Kidney (tissue), 14 donors: ENCODE data around the gene CD48. TPM values are rescaled to one million over a fixed set of nuclear protein-coding genes. Genes with fewer than 3 reads are reported as not detected.

Experiments
- DNase-seq, 5 donors: peaks; one replicate each; pipeline ENCODE4 v3.0.0-alpha.2; 2013 to 2020
- FAIRE-seq: peaks from 2 replicates; lab custom pipeline; 2012; peaks lifted over from hg19 to GRCh38; lab: Jason Lieb, UNC
- H3K27ac ChIP-seq, 2 donors: one replicate each; pipeline ENCODE4 v1.7.0; 2013; ENCODE audit warnings: low read depth in 2 of 2, low read length in 2 of 2, inconsistent platforms in 1 of 2
- H3K27me3 ChIP-seq: one replicate; pipeline ENCODE4 v1.7.1; 2013; ENCODE audit warnings: low read length, inconsistent platforms; ENCODE audit not compliant: control insufficient read depth, insufficient read depth
- H3K36me3 ChIP-seq, 3 donors: one replicate each; pipeline versions ENCODE4 v1.7.0 to v1.7.1; 2013; ENCODE audit warnings: low read length in 3 of 3, control low read depth in 1 of 3, inconsistent platforms in 1 of 3; ENCODE audit not compliant: insufficient read depth in 3 of 3, control insufficient read depth in 2 of 3
- H3K4me1 ChIP-seq, 3 donors: one replicate each; pipeline versions ENCODE4 v1.7.0 to v1.7.1; 2013; ENCODE audit warnings: low read length in 3 of 3, inconsistent platforms in 1 of 3, low read depth in 1 of 3; ENCODE audit not compliant: control insufficient read depth in 2 of 3, insufficient read depth in 2 of 3
- H3K4me3 ChIP-seq, 3 donors: one replicate each; pipeline versions ENCODE4 v1.7.0 to v1.8.1; 2013; ENCODE audit warnings: low read length in 3 of 3, control low read depth in 1 of 3, inconsistent platforms in 1 of 3
- H3K9ac ChIP-seq, 3 donors: one replicate each; pipeline versions ENCODE4 v1.7.0 to v1.7.1; 2013; ENCODE audit warnings: low read length in 3 of 3, control low read depth in 1 of 3, inconsistent platforms in 1 of 3
- H3K9me3 ChIP-seq, 3 donors: one replicate each; pipeline versions ENCODE4 v1.7.0 to v1.7.1; 2013; ENCODE audit warnings: low read length in 3 of 3, control low read depth in 1 of 3, inconsistent platforms in 1 of 3; ENCODE audit not compliant: control insufficient read depth in 2 of 3, insufficient read depth in 1 of 3
- intact Hi-C: fragments of 100-400 bp; cut with DNase I; formaldehyde crosslinking; loops from one replicate; pipeline ENCODE4 v1.11.1; 2022
- polyA plus RNA-seq: library from polyadenylated mRNA; stranded (reverse); fragments of 350-450 nt; fragmentation: Illumina TruSeq; extraction: RNeasy Lipid Tissue Mini Kit (QIAGEN cat#74804); gene quantifications from one replicate; pipeline ENCODE4 v1.2.3, GENCODE V29; 2014; ENCODE audit warnings: low read depth, low replicate concordance; ENCODE audit not compliant: insufficient read depth
- total RNA-seq: library from RNA; stranded (reverse); fragmentation: NEBNext Ultra II Directional; extraction: Animal tissue kit (Norgen Biotek cat#: 25700); gene quantifications from one replicate; pipeline ENCODE4 v1.2.1, GENCODE V29; 2021
- TF ChIP-seq, protein P1 (sequence below): IDR thresholded peaks from 3 replicates; pipeline ENCODE4 v1.5.1; 2012; ENCODE audit warnings: mild to moderate bottlenecking, moderate library complexity, borderline replicate concordance; ENCODE audit not compliant: insufficient read depth; ENCODE audit errors: extremely low read depth
- donor health status: control.
- donor health status: control.
- donor health status: control.
- donor health status: control.
- donor health status: control.
- donor health status: DM: yes; HTN: yes; CAD: no.
- donor health status: Normal renal cell carcinoma (clear cell type).

CD48 gene
- total and polyA plus RNA-seq, 2 donors from 2014 or later = 3.2 to 20.5 TPM

DNA sequence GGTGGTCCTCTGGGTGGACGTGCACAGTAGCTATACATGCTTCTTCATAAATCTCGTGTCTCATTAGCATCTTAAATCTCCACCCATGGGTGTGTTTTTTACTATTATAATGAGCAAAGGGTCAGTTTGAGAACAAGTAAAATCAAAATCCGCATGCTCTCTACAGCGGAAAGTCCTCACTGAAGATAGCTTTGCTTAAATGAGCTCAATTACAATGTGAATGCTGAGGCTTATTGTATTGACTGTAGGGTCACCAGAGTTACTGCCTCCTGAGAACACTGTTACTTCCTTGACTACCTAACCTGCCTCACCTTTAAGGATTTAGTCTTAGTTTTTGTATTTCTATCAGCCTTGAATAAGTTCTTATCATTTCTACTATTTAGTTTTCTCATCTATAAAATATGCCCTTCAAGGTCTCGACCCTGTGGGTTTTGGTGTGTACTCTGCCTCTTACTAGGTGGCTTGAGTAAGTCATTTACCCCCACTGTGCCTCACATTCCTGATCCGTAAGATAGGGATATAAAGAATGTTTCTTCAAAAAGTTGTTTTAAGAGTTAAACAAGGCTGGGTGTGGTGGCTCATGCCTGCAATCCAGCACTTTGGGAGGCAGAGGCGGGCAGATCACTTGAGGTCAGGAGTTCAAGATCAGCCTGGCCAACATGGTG is 35.3 kb upstream of the CD48 start:
- Histone ChIP-seq H3K36me3 (no peaks in the 10 kb centered on the region), H3K27me3 (no peaks in the 10 kb centered on the region), H3K4me3 (no peak overlapping the region), H3K4me1 (no peaks in the 10 kb centered on the region), H3K9me3 (no peaks in the 10 kb centered on the region), H3K9ac (no peak overlapping the region), H3K27ac (no peak overlapping the region)
- intact Hi-C loops = no loop called here
- FAIRE-seq = no peak
- no peak for DNase-seq
- TF ChIP-seq, protein P1, sequence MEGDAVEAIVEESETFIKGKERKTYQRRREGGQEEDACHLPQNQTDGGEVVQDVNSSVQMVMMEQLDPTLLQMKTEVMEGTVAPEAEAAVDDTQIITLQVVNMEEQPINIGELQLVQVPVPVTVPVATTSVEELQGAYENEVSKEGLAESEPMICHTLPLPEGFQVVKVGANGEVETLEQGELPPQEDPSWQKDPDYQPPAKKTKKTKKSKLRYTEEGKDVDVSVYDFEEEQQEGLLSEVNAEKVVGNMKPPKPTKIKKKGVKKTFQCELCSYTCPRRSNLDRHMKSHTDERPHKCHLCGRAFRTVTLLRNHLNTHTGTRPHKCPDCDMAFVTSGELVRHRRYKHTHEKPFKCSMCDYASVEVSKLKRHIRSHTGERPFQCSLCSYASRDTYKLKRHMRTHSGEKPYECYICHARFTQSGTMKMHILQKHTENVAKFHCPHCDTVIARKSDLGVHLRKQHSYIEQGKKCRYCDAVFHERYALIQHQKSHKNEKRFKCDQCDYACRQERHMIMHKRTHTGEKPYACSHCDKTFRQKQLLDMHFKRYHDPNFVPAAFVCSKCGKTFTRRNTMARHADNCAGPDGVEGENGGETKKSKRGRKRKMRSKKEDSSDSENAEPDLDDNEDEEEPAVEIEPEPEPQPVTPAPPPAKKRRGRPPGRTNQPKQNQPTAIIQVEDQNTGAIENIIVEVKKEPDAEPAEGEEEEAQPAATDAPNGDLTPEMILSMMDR = no peak

DNA sequence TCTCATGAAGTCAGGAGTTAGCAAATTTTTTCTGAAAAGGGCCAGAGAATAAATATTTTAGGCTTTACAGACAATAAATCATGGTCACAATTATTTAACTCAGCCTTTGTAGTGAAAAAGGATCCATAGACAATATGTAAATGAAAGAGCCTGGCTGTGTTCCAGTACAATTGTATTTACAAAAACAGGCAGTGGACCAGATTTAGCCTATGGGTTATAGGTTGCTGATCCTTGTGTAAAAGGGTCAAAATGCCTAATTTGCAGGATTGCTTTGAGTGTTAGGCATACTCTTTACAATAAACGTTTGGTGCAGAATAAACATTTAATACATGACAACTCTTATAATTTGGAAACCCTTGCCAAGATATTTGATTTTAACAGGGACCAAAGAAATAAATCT is 33.9 kb upstream of the CD48 start:
- Histone ChIP-seq H3K27ac (no peak overlapping the region), H3K9me3 (no peaks in the 10 kb centered on the region), H3K9ac (no peak overlapping the region), H3K36me3 (no peaks in the 10 kb centered on the region), H3K4me3 (no peak overlapping the region), H3K27me3 (no peaks in the 10 kb centered on the region), H3K4me1 (no peaks in the 10 kb centered on the region)
- no peak for FAIRE-seq
- intact Hi-C loops = no loop called here
- TF ChIP-seq, protein P1 = no peak
- no peak for DNase-seq

DNA sequence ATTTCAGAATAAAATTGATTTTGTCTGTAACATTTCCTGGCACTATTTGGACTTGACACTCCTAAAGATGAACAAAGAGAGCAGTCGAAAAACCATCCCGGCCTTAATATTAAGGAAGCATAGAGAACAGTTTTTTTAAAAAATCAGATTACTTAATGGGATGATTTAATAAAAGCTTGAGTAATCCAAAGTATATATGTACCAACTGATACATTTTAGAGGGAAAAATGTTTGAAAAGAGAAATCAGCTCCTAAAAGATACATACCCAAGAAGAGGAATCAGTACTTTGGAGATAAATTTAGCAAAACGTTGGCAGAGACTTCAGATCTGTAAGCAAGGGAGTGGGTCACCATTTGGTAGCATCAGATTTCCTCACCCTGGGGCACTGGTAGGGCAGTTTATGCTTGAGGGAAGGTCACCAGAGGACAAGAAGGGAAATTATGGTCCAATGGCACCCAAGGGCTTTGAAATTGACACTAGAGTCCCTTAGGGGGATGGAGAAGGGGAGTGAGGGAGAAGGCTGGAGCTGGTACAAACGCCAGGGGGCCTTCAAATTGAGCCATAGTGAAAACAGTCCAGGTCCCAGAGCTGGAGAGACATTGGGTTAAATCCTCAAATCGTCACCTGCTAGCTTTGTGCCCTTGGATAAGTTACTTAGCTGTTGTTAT is 33.4 kb upstream of the CD48 start:
- no peaks in the 10 kb centered on the region for H3K4me1 ChIP-seq
- no peak overlapping the region for H3K9ac ChIP-seq
- intact Hi-C loops = no loop called here
- no peak overlapping the region for H3K27ac ChIP-seq
- DNase-seq = no peak
- no peaks in the 10 kb centered on the region for H3K27me3 ChIP-seq
- TF ChIP-seq, protein P1 = no peak
- H3K4me3 ChIP-seq = no peak overlapping the region
- no peaks in the 10 kb centered on the region for H3K9me3 ChIP-seq
- no peak for FAIRE-seq
- H3K36me3 ChIP-seq = no peaks in the 10 kb centered on the region
